GM18508 (cell line): ENCODE measurements around the gene KIF21B.

ENCODE experiments used
- ATAC-seq: cut with Tn5 transposase; IDR thresholded peaks from one replicate; pipeline ENCODE4 v1.9.1; 2021; ENCODE audit warnings: moderate number of reproducible peaks; ENCODE audit not compliant: insufficient read depth, unreplicated experiment

The KIF21B gene

DNA sequence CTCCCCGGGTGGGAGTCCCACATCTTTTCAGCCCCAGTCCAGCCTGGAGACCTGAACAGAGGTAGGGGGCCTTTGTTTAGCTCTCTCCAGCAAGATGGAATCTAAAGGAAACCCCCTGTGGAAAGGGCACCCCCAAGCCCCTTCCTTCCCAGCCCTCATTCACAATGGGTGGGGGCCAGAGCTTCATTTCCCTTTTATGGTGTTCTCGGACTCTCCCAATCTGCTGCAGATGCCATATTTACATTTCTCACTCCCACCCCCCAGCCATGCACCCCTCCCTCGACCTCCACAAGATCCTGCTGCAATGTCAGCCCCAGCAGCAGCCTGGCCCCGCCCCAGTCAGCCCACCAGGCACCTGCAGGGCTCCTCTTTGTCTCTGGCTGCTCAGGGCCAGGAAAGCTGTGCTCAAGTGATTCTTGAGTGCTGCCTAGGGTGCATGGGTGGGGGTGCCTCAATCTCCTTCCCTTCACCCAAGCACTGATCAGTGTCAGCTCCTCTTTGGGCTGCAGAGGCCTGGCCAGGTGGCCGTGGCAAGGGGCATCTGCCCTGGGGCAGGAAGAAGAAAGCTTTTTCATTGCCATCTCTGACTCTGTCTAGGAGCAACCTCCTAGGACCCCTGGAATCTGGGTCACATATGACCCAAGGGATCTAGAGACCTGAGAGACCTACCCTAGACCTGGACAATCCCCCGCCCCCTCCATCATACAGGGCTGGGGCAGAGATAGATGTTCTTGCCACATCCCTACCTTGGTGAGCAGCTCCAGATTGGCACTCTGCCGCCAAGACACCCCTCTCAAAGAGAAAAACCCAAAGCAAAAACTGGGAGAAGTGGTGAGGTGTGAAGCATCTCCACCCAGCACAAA lies 1.7 kb downstream of the KIF21B start:
- ATAC-seq, result no peak

- ATAC-seq, result no peak
Observed at GRCh38 chr1:201020721-201021629, 2.5 kb downstream of the KIF21B start.

GRCh38 chr1:201020040-201020591 lies 3.4 kb downstream of the KIF21B start:
- no peak for ATAC-seq

DNA sequence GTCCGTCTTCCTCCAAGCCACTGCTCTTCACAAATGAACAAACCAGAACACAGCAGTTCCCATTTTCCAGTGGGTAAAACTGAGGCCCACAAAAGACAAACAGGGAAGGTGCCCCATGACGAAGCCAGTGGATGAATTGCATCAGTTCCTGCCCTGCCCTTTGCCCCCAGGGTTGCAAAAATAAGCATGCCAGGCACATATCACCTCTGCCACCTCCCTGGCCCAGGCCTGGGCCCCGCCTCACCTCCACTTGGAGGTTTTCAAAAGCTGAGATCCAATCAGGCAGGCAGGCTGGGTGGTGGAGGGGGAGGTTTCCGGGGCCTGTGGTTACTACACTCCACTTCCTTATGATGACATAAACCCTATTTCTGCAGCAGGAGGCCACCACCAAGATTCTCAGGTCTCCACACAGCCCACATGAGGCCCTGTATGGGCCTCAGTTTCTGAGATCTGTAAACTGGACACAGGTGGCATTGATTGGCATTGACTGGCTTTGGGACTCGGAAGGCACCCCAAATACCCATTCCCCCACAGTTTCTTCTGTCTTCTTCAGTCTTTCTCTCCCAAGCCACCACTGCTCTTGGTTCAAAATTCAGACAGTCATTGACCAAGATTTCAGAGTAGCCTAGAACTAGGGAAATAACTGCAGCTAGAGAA lies 4.1 kb downstream of the KIF21B start:
- ATAC-seq, result peak; percentile 36

- no peak for ATAC-seq
Observed at GRCh38 chr1:201017828-201018163, 5.7 kb downstream of the KIF21B start.

GRCh38 chr1:201016943-201017827 lies 6.3 kb downstream of the KIF21B start:
- ATAC-seq, result no peak

- ATAC-seq, result no peak
Observed at GRCh38 chr1:201016211-201016651, 7.3 kb downstream of the KIF21B start.

GRCh38 chr1:201015551-201016091 lies 7.9 kb downstream of the KIF21B start:
- no peak for ATAC-seq

- ATAC-seq, result no peak
Observed at GRCh38 chr1:201014816-201015200, 8.7 kb downstream of the KIF21B start.

DNA sequence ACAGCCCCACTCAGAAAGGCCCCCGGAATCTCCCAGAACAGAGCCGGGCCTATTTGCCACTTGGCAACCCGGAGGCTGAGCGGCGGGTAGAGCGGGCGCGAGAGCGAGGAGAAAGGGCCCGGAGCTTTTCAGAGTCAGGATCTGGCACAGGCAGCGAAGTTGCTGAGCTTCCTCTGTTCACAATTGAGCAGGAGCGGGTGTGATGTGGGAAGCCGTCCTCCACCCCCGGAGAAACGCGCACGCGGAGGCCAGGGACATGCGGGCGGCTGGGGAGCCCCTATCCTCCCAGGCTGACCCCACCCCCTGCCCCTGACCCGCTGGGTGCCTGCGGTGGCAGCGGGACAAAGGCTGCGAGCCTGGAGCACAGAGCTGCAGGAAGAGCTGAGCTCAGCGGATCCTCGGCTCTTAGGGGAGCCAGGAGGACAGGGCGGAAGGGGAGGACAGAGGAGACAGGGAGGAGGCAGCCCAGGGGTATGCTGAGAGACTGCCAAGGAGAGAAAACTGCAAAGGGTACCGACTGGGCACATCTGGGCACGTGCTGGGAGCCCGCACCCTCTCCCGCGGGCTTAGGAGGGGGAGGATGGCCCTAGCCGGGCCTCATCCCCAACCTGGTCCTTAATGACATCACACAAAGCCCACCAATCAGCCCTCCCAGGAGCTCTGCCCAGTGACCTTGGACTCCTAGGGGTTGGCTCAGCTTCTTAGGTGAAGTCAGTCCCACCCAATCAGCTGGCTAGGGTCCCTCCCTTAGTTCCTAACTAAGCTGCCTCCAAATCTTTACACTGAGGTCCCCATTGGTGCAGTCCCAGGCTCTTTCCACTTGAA lies 9.3 kb downstream of the KIF21B start:
- no peak for ATAC-seq

GRCh38 chr1:201013031-201013485 lies 10.5 kb downstream of the KIF21B start:
- ATAC-seq, result no peak

DNA sequence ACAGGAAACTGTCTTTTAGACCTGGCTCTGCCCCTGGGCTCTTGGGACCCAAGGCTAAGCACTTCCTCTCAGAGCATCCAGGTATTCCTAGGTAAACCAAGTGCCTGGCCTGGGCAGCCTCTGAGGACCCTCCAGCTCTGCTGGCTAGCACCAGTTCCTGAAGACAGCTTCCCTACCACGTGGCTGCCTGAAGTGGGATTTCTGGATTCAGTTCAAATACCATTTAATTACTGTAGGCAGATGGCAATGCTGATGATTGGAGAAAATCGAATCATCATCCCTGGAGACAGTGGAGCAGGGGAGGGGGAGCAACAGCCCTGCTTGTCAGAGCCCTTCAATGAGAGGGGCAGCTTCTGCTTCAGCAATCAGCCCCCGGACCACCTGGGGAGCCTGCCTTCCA lies 11.9 kb downstream of the KIF21B start:
- ATAC-seq, result no peak

DNA sequence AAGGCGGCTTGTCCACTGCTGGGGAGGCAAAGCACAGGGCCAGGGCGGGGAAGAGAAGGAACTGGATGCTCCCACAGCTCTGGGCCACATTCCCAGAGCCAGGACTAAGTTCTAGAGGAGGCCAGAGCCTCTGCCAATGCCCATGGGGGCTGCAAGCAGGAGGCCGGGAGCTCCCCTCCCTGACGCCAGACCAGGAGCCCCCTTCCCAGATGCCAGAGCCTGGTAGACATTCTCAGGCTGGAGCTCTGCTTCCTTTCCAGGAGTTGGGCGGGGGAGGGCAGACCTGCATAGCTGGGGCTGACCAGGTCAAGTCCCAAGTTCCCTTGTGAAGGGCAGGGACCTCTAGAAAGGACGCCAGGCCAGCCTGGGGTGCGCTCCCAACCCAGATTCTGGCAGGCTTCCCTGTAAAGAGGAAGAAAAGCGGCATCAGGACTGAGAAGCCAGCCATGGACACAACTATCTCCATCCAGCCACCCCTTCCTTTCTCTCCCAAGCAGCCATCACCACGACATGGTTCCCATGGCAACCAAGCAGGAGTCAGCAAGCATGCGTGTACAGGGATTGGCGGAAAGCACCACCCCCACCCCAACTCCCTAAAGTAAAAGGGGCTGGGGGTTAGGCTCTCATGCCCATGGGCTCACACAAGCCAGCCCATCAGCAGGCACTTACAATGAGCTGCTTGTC lies 13.4 kb downstream of the KIF21B start:
- ATAC-seq, result no peak

- no peak for ATAC-seq
Observed at GRCh38 chr1:201008666-201009360, 14.7 kb downstream of the KIF21B start.

DNA sequence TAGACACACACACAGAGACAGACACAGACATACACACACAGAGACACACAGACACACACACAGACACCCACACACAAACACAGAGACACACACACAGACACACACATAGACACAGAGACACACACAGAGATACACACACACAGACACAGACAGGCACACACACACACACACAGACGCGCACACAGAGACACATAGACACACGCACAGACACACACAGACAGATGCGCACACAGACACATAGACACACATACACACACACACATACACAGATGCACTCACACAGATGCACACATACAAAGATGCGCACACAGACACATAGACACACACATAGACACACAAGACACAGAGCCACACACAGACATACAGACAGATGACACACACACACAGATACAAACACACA lies 16.0 kb downstream of the KIF21B start:
- ATAC-seq, result no peak

DNA sequence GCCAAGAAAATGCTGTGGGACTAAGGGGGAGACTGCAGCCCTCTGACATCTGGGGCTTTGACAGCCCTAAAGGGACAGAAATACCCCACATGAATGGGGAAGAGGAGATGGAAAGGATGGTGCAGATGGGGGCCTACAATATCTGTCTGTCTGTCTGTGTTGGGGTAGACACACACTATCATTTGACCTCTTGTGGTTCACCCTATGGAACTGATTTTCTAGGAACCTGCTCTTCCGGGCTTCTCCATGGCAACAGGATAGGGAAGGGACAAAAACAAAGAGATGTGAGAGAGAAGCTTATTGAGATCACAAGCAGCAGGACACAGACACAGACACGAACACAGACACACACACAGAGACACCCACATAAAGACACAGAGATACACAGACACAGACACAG lies 17.1 kb downstream of the KIF21B start:
- ATAC-seq, result no peak

GRCh38 chr1:201004732-201005131 lies 18.8 kb downstream of the KIF21B start:
- no peak for ATAC-seq
